ENCODE data around the gene CAPN1. TPM values are rescaled to one million over a fixed set of nuclear protein-coding genes. Genes with fewer than 3 reads are reported as not detected.
A peak's percentile ranks its signal among the peaks of the same experiment; 100 is the strongest.

The CAPN1 gene
- total RNA-seq, 4 donors from 2014 or later, result 467 to 627 (median 561) TPM

GRCh38 chr11:65152122-65152521 is 29.6 kb upstream of the CAPN1 start:
- H3K27ac ChIP-seq, result no peak overlapping the region
- 78% methylated on average over 2 of the region's 2 CpGs for WGBS

GRCh38 chr11:65156256-65156655 is 25.5 kb upstream of the CAPN1 start:
- Histone ChIP-seq H3K4me3 (no peak overlapping the region), H3K36me3 (no peaks in the 10 kb centered on the region), H3K27me3 (no peaks in the 10 kb centered on the region), H3K9me3 (no peaks in the 10 kb centered on the region), H3K27ac (no peak overlapping the region), H3K4me1 (no peaks in the 10 kb centered on the region)
- TF ChIP-seq POLR2A (IDR thresholded peaks at IDR 0.05) (no peak), CTCF (IDR thresholded peaks at IDR 0.05) (no peak), EP300 (IDR thresholded peaks at IDR 0.05) (no peak), POLR2AphosphoS5 (IDR thresholded peaks at IDR 0.05) (no peak)
- WGBS, result 96% methylated on average over 3 of the region's 3 CpGs
- DNase-seq (ENCODE audit: low spot score in 2 of 2), result peak in 1 of 2 donors; percentile 10

More at GRCh38 chr11:65152122-65152521, 29.6 kb upstream of the CAPN1 start:
- H3K27me3 ChIP-seq, result no peaks in the 10 kb centered on the region
- no peaks in the 10 kb centered on the region for H3K9me3 ChIP-seq
- H3K4me3 ChIP-seq, result no peak overlapping the region
- TF ChIP-seq POLR2AphosphoS5 (IDR thresholded peaks at IDR 0.05) (no peak), POLR2A (IDR thresholded peaks at IDR 0.05) (no peak), EP300 (IDR thresholded peaks at IDR 0.05) (no peak), CTCF (IDR thresholded peaks at IDR 0.05) (no peak)
- H3K4me1 ChIP-seq, result peaks cover 10% of the 10 kb centered on the region
- H3K36me3 ChIP-seq, result no peaks in the 10 kb centered on the region
- no peak for DNase-seq (ENCODE audit: low spot score in 2 of 2)

GRCh38 chr11:65156926-65157325 is 24.8 kb upstream of the CAPN1 start:
- Histone ChIP-seq H3K27ac (no peak overlapping the region), H3K27me3 (no peaks in the 10 kb centered on the region), H3K4me1 (no peaks in the 10 kb centered on the region), H3K4me3 (no peak overlapping the region), H3K9me3 (no peaks in the 10 kb centered on the region), H3K36me3 (no peaks in the 10 kb centered on the region)
- WGBS, result 86% methylated on average over 3 of the region's 3 CpGs
- peak in 1 of 2 donors; percentile 27 for DNase-seq (ENCODE audit: low spot score in 2 of 2)
- TF ChIP-seq POLR2AphosphoS5 (IDR thresholded peaks at IDR 0.05) (no peak), CTCF (IDR thresholded peaks at IDR 0.05) (no peak), POLR2A (IDR thresholded peaks at IDR 0.05) (no peak), EP300 (IDR thresholded peaks at IDR 0.05) (no peak)

GRCh38 chr11:65157336-65157735 is 24.4 kb upstream of the CAPN1 start:
- TF ChIP-seq EP300 (IDR thresholded peaks at IDR 0.05), result no peak
- TF ChIP-seq POLR2A (IDR thresholded peaks at IDR 0.05), result no peak
- TF ChIP-seq CTCF (IDR thresholded peaks at IDR 0.05), result no peak
- TF ChIP-seq POLR2AphosphoS5 (IDR thresholded peaks at IDR 0.05), result no peak
- H3K9me3 ChIP-seq, result no peaks in the 10 kb centered on the region
- H3K27me3 ChIP-seq, result no peaks in the 10 kb centered on the region
- no peak overlapping the region for H3K27ac ChIP-seq
- no peaks in the 10 kb centered on the region for H3K36me3 ChIP-seq
- H3K4me3 ChIP-seq, result no peak overlapping the region
- WGBS, result 74% methylated on average over 3 of the region's 3 CpGs
- DNase-seq (ENCODE audit: low spot score in 2 of 2), result no peak
- no peaks in the 10 kb centered on the region for H3K4me1 ChIP-seq

GRCh38 chr11:65159012-65159411 is 22.7 kb upstream of the CAPN1 start:
- no peak for DNase-seq (ENCODE audit: low spot score in 2 of 2)
- no peak overlapping the region for H3K27ac ChIP-seq
- 78% methylated on average over 5 of the region's 5 CpGs for WGBS
- no peaks in the 10 kb centered on the region for H3K27me3 ChIP-seq
- no peaks in the 10 kb centered on the region for H3K9me3 ChIP-seq
- H3K4me3 ChIP-seq, result no peak overlapping the region
- H3K4me1 ChIP-seq, result no peaks in the 10 kb centered on the region
- TF ChIP-seq POLR2AphosphoS5 (IDR thresholded peaks at IDR 0.05) (no peak), CTCF (IDR thresholded peaks at IDR 0.05) (no peak), POLR2A (IDR thresholded peaks at IDR 0.05) (no peak), EP300 (IDR thresholded peaks at IDR 0.05) (no peak)
- H3K36me3 ChIP-seq, result no peaks in the 10 kb centered on the region

Measured in suprapubic skin (tissue), 4 donors.